ENCODE data around the gene ERCC2. TPM values are rescaled to one million over a fixed set of nuclear protein-coding genes. Genes with fewer than 3 reads are reported as not detected.

Gene ERCC2
- total RNA-seq, 2 donors from 2014 or later, result 26.3 to 27.1 TPM

GRCh38 chr19:45305007-45305406 is 65.4 kb downstream of the ERCC2 start:
- Mint-ChIP-seq H3K36me3 (no peaks in the 10 kb centered on the region), H3K9me3 (peaks cover 0 to 5% of the 10 kb centered on the region in 2 donors), H3K27ac (peak overlapping the region in 1 of 2 donors; percentile 38)
- DNase-seq (ENCODE audit: low spot score in 2 of 2) (no peak), ATAC-seq (no peak)

GRCh38 chr19:45304141-45304926 is 66.0 kb downstream of the ERCC2 start:
- no peaks in the 10 kb centered on the region for H3K36me3 Mint-ChIP-seq
- peaks cover 0 to 5% of the 10 kb centered on the region in 2 donors for H3K9me3 Mint-ChIP-seq
- ATAC-seq (no peak), DNase-seq (ENCODE audit: low spot score in 2 of 2) (no peak)
- peak overlapping the region in 1 of 2 donors; percentile 38 for H3K27ac Mint-ChIP-seq

DNA sequence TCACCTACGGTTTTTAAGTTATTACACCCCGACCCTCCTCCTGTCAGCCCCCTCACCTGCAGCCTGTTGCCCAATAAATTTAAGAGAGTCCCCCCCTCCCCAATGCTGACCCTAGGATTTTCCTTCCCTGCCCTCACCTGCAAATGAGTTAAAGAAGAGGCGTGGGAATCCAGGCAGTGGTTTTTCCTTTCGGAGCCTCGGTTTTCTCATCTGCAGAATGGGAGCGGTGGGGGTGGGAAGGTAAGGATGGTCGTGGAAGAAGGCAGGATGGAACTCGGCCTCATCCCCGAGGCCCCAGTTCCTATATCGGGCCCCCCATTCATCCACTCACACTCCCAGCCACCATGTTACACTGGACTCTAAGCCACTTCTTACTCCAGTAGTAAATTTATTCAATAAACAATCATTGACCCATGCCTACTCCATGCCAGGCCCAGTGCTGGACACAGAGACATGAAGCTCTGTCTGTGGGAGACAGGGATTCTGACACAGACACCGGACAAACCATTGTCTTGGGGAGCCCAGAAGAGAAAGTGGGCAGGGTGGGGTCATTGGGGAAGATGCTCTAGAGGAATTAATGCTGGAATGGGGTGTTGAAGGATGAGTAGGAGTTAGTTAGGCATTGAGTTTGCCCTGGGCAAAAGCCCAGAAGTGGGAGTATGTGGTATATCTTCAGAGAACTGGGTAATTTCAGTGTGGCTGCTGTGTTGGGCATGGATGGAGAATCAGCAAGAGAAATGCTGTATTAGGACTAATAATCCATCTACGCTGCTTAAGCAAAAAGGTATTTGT is 66.9 kb downstream of the ERCC2 start:
- H3K9me3 Mint-ChIP-seq, result peaks cover 0 to 5% of the 10 kb centered on the region in 2 donors
- H3K36me3 Mint-ChIP-seq, result no peaks in the 10 kb centered on the region
- no peak for ATAC-seq

GRCh38 chr19:45302416-45302815 is 68.0 kb downstream of the ERCC2 start:
- DNase-seq (ENCODE audit: low spot score in 2 of 2) (no peak), ATAC-seq (no peak)
- peaks cover 0 to 5% of the 10 kb centered on the region in 2 donors for H3K9me3 Mint-ChIP-seq
- H3K36me3 Mint-ChIP-seq, result no peaks in the 10 kb centered on the region
- no peak overlapping the region for H3K27ac Mint-ChIP-seq

More for the DNA sequence above, 66.9 kb downstream of the ERCC2 start:
- no peak for DNase-seq (ENCODE audit: low spot score in 2 of 2)
- no peak overlapping the region for H3K27ac Mint-ChIP-seq

Other genes with a start within 250 kb of the ERCC2 start
- under 1 TPM in 1 of 2 donors, not detected in 1; 0.14 TPM for gene NKPD1, start 209.6 kb downstream of the ERCC2 start, total RNA-seq
- gene TRAPPC6A, start 192.3 kb downstream of the ERCC2 start, total RNA-seq, result 10 to 100 TPM; 27.2 to 36.8 TPM
- gene BLOC1S3, start 191.8 kb downstream of the ERCC2 start, total RNA-seq, result 10 to 100 TPM; 15.0 to 16.7 TPM
- not detected for gene EXOC3L2, start 125.2 kb downstream of the ERCC2 start, total RNA-seq
- 10 to 100 TPM; 28.2 to 30.9 TPM for gene MARK4, start 119.3 kb downstream of the ERCC2 start, total RNA-seq
- not detected for gene CKM, start 47.7 kb downstream of the ERCC2 start, total RNA-seq
- under 1 TPM in 1 of 2 donors, not detected in 1; 0.35 TPM for gene KLC3, start 29.8 kb downstream of the ERCC2 start, total RNA-seq
- gene PPP1R13L, start 34.5 kb upstream of the ERCC2 start, total RNA-seq, result 10 to 100 TPM; 10.9 to 52.2 TPM
- gene POLR1G, start 36.1 kb upstream of the ERCC2 start, total RNA-seq, result 10 to 100 TPM in 1 of 2 donors, 1 to 10 TPM in 1; 6.8 to 14.1 TPM
- 10 to 100 TPM in 1 of 2 donors, 1 to 10 TPM in 1; 9.7 to 60.7 TPM for gene ERCC1, start 53.3 kb upstream of the ERCC2 start, total RNA-seq
- gene FOSB, start 97.4 kb upstream of the ERCC2 start, total RNA-seq, result 10 to 100 TPM; 19.9 to 37.6 TPM
- gene RTN2, start 126.5 kb upstream of the ERCC2 start, total RNA-seq, result 1 to 10 TPM; 3.2 to 5.1 TPM
- 1 to 10 TPM; 1.5 to 7.4 TPM for gene PPM1N, start 127.9 kb upstream of the ERCC2 start, total RNA-seq
- gene VASP, start 136.9 kb upstream of the ERCC2 start, total RNA-seq, result 100 to 1,000 TPM in 1 of 2 donors, 10 to 100 TPM in 1; 76.8 to 156 TPM
- gene OPA3, start 214.2 kb upstream of the ERCC2 start, total RNA-seq, result 10 to 100 TPM; 16.6 to 16.7 TPM
- gene GPR4, start 231.6 kb upstream of the ERCC2 start, total RNA-seq, result under 1 TPM in 1 of 2 donors, not detected in 1; 0.09 TPM

All from activated naive CD4-positive, alpha-beta T cell treated with anti-CD3 and anti-CD28 coated beads, Interleukin-2, amount 50 U/mL, for 72 hours (primary cell).